Measurements from ENCODE around the gene RPUSD4. TPM values are rescaled to one million over a fixed set of nuclear protein-coding genes. Genes with fewer than 3 reads are reported as not detected.

RPUSD4 gene
- total RNA-seq, 1 donor from 2014 or later: 58.2 TPM

- Mint-ChIP-seq H3K4me1 (no peaks in the 10 kb centered on the region), H3K9me3 (peaks cover 13% of the 10 kb centered on the region), H3K27me3 (peaks cover 23% of the 10 kb centered on the region), H3K4me3 (no peak overlapping the region), H3K27ac (no peak overlapping the region), H3K36me3 (ENCODE audit: low read depth) (no peaks in the 10 kb centered on the region)
- ATAC-seq (ENCODE audit: low read depth) (no peak), DNase-seq (no peak)
- intact Hi-C loops (cut with micrococcal nuclease): no loop called here
- ChIA-PET POLR2A (no interaction called here), CTCF (no interaction called here)
- no peak for TF ChIP-seq CTCF (IDR thresholded peaks at IDR 0.05)
These were observed 58.4 kb downstream of the RPUSD4 start for GRCh38 chr11:126153006-126153405.

- intact Hi-C loops (cut with micrococcal nuclease): no loop called here
- Mint-ChIP-seq H3K4me1 (no peaks in the 10 kb centered on the region), H3K36me3 (ENCODE audit: low read depth) (no peaks in the 10 kb centered on the region), H3K4me3 (no peak overlapping the region), H3K9me3 (peaks cover 13% of the 10 kb centered on the region), H3K27me3 (peaks cover 23% of the 10 kb centered on the region), H3K27ac (no peak overlapping the region)
- no peak for ATAC-seq (ENCODE audit: low read depth)
- ChIA-PET CTCF (no interaction called here), POLR2A (no interaction called here)
- no peak for TF ChIP-seq CTCF (IDR thresholded peaks at IDR 0.05)
- DNase-seq: no peak
These were observed 58.9 kb downstream of the RPUSD4 start for GRCh38 chr11:126152586-126152985.

GRCh38 chr11:126152152-126152551, 59.3 kb downstream of the RPUSD4 start:
- no peak for ATAC-seq (ENCODE audit: low read depth)
- CTCF ChIA-PET: no interaction called here
- no peak overlapping the region for H3K4me3 Mint-ChIP-seq
- intact Hi-C loops (cut with micrococcal nuclease): no loop called here
- no peak for DNase-seq
- POLR2A ChIA-PET: no interaction called here
- H3K9me3 Mint-ChIP-seq: peaks cover 13% of the 10 kb centered on the region
- H3K36me3 Mint-ChIP-seq (ENCODE audit: low read depth): no peaks in the 10 kb centered on the region
- peaks cover 23% of the 10 kb centered on the region for H3K27me3 Mint-ChIP-seq
- no peaks in the 10 kb centered on the region for H3K4me1 Mint-ChIP-seq
- no peak for TF ChIP-seq CTCF (IDR thresholded peaks at IDR 0.05)
- H3K27ac Mint-ChIP-seq: no peak overlapping the region

Other genes with a start within 250 kb of the RPUSD4 start
- 0.24 and 0.27 TPM in 2 replicates for gene CDON, start 148.8 kb downstream of the RPUSD4 start, total RNA-seq
- 8.7 and 11.7 TPM in 2 replicates for gene FAM118B, start 132 bp upstream of the RPUSD4 start, total RNA-seq
- gene SRPRA, start 57.2 kb upstream of the RPUSD4 start, total RNA-seq: 121 and 128 TPM in 2 replicates
- 39.1 and 44.9 TPM in 2 replicates for gene FOXRED1, start 57.5 kb upstream of the RPUSD4 start, total RNA-seq
- 16.6 and 18.3 TPM in 2 replicates for gene TIRAP, start 71.4 kb upstream of the RPUSD4 start, total RNA-seq
- 37.6 and 39.6 TPM in 2 replicates for gene DCPS, start 92.4 kb upstream of the RPUSD4 start, total RNA-seq
- 0.71 and 1.0 TPM in 2 replicates for gene ST3GAL4, start 144.0 kb upstream of the RPUSD4 start, total RNA-seq

Data from activated B cell treated with CpG ODN at 0.5 μM for 24 hours (primary cell).